Kidney epithelial cell (primary cell): Measurements from ENCODE around the gene SDF4. TPM values are rescaled to one million over a fixed set of nuclear protein-coding genes. Genes with fewer than 3 reads are reported as not detected.

Source experiments
- DNase-seq: peaks from one replicate; pipeline ENCODE4 v3.0.0-alpha.2; 2010; ENCODE audit warnings: low read depth
- H3K27me3 ChIP-seq: 2 replicates; pipeline ENCODE4 v1.6.0; 2011; ENCODE audit warnings: low read length; ENCODE audit not compliant: control insufficient read depth, insufficient read depth
- H3K36me3 ChIP-seq: 2 replicates; pipeline ENCODE4 v1.5.1; 2011; ENCODE audit warnings: low read length; ENCODE audit not compliant: control insufficient read depth, insufficient read depth
- H3K4me3 ChIP-seq: 2 replicates; pipeline ENCODE4 v1.5.1; 2011; ENCODE audit warnings: low read depth, mild to moderate bottlenecking, control low read depth, low read length
- CTCF ChIP-seq: IDR thresholded peaks from 2 replicates; pipeline ENCODE4 v1.5.1; 2011; ENCODE audit warnings: mild to moderate bottlenecking, moderate library complexity, low read length, control low read depth, inconsistent platforms; ENCODE audit not compliant: insufficient read depth, poor library complexity, severe bottlenecking
- total RNA-seq: library from RNA; depleted of rRNA; stranded (reverse); fragments of >200 nt; gene quantifications from 2 replicates; pipeline ENCODE4 v1.2.3, GENCODE V29; 2015

SDF4 gene
- total RNA-seq, 1 donor from 2014 or later = 153 TPM

GRCh38 chr1:1245817-1246576 lies 14.2 kb upstream of the SDF4 start:
- no peaks in the 10 kb centered on the region for H3K36me3 ChIP-seq
- H3K27me3 ChIP-seq = peaks cover 47% of the 10 kb centered on the region
- no peak for TF ChIP-seq CTCF
- no peak for DNase-seq
- H3K4me3 ChIP-seq = no peak overlapping the region

GRCh38 chr1:1245178-1245816 lies 13.5 kb upstream of the SDF4 start:
- Histone ChIP-seq H3K4me3 (no peak overlapping the region), H3K36me3 (no peaks in the 10 kb centered on the region), H3K27me3 (peaks cover 51% of the 10 kb centered on the region)
- no peak for TF ChIP-seq CTCF
- DNase-seq = no peak

GRCh38 chr1:1244192-1244811 lies 12.5 kb upstream of the SDF4 start:
- no peak for DNase-seq
- peaks cover 61% of the 10 kb centered on the region for H3K27me3 ChIP-seq
- no peaks in the 10 kb centered on the region for H3K36me3 ChIP-seq
- TF ChIP-seq CTCF = no peak
- no peak overlapping the region for H3K4me3 ChIP-seq

DNA sequence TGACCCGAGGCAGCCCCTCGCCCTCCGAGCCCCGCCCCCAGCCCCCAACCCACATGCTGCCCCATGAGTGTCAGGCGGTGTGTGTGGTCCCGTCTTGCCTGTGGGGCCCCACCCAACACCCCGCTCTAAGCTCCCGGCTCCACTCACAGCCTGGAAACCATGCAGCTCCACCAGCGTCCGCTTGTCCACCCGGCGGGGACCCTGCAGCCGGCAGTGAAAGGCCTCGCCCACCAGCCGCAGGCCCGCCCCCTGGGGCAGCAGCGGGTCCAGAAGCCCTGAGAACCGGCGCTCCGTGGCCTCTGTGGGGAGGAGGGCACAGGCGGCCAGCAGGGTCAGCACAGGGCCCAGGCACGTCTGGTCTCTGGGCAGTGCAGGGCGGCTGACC lies 12.0 kb upstream of the SDF4 start:
- Histone ChIP-seq H3K27me3 (peaks cover 63% of the 10 kb centered on the region), H3K36me3 (no peaks in the 10 kb centered on the region), H3K4me3 (no peak overlapping the region)
- no peak for DNase-seq
- no peak for TF ChIP-seq CTCF

GRCh38 chr1:1243266-1243660 lies 11.5 kb upstream of the SDF4 start:
- H3K4me3 ChIP-seq = no peak overlapping the region
- no peak for DNase-seq
- H3K27me3 ChIP-seq = peaks cover 66% of the 10 kb centered on the region
- no peak for TF ChIP-seq CTCF
- H3K36me3 ChIP-seq = no peaks in the 10 kb centered on the region
